HG02884 (cell line): ENCODE measurements around the gene NBPF15.
"Not testable (repeated sequence)": the region's sequence is repeated elsewhere in the genome, so short reads cannot be mapped to it uniquely, and the experiment has no call there.

Experiments
- ATAC-seq: cut with Tn5 transposase; IDR thresholded peaks from one replicate; pipeline ENCODE4 v1.9.1; 2021; ENCODE audit warnings: mild to moderate bottlenecking, moderate library complexity; ENCODE audit not compliant: unreplicated experiment

The NBPF15 gene

GRCh38 chr1:144461136-144461759 lies at the start of gene NBPF15:
NBPF15 (minus strand) TSS chr1:144461669; CDS start chr1:144440003, 21,666 bp downstream.
- ATAC-seq, result peak; percentile 91

- not testable (repeated sequence) for ATAC-seq
Observed at GRCh38 chr1:144496429-144496828, 35.0 kb upstream of the NBPF15 start.

- not testable (repeated sequence) for ATAC-seq
Observed at GRCh38 chr1:144494130-144494529, 32.7 kb upstream of the NBPF15 start.

- ATAC-seq, result not testable (repeated sequence)
Observed at GRCh38 chr1:144490394-144490793, 28.9 kb upstream of the NBPF15 start.

GRCh38 chr1:144487002-144487401 lies 25.5 kb upstream of the NBPF15 start:
- not testable (repeated sequence) for ATAC-seq

GRCh38 chr1:144485048-144485993 lies 23.9 kb upstream of the NBPF15 start:
- ATAC-seq, result not testable (repeated sequence)

GRCh38 chr1:144473897-144474296 lies 12.4 kb upstream of the NBPF15 start:
- ATAC-seq, result not testable (repeated sequence)

GRCh38 chr1:144471434-144471833 lies 10.0 kb upstream of the NBPF15 start:
- ATAC-seq, result not testable (repeated sequence)

- ATAC-seq, result peak; percentile 18
Observed at GRCh38 chr1:144461778-144462177, 309 bp upstream of the NBPF15 start.

GRCh38 chr1:144460686-144461085 lies 783 bp downstream of the NBPF15 start:
- not testable (repeated sequence) for ATAC-seq

- not testable (repeated sequence) for ATAC-seq
Observed at GRCh38 chr1:144442402-144442801, 19.1 kb downstream of the NBPF15 start.

GRCh38 chr1:144439737-144440136 lies 21.7 kb downstream of the NBPF15 start:
- not testable (repeated sequence) for ATAC-seq

- not testable (repeated sequence) for ATAC-seq
Observed at GRCh38 chr1:144418891-144419694, 42.4 kb downstream of the NBPF15 start.

- not testable (repeated sequence) for ATAC-seq
Observed at GRCh38 chr1:144413404-144414118, 47.9 kb downstream of the NBPF15 start.

GRCh38 chr1:144412491-144413403 lies 48.7 kb downstream of the NBPF15 start:
- ATAC-seq, result peak; percentile 93

- not testable (repeated sequence) for ATAC-seq
Observed at GRCh38 chr1:144412068-144412471, 49.4 kb downstream of the NBPF15 start.

GRCh38 chr1:144402807-144403206 lies 58.7 kb downstream of the NBPF15 start:
- ATAC-seq, result not testable (repeated sequence)

GRCh38 chr1:144371651-144372050 lies 89.8 kb downstream of the NBPF15 start:
- ATAC-seq, result not testable (repeated sequence)
